ENCODE results near the gene HACD1. TPM values are rescaled to one million over a fixed set of nuclear protein-coding genes. Genes with fewer than 3 reads are reported as not detected.
A peak's percentile ranks its signal among the peaks of the same experiment; 100 is the strongest.

Gene HACD1
- total and polyA plus RNA-seq, 10 of the 15 experiments (the other 5 are each of a cell fraction or from before 2014, with no cell fraction given) = 0.22 to 1.5 (median 0.78) TPM; not detected in 1

- TF ChIP-seq SMC3 (IDR thresholded peaks at IDR 0.05; ENCODE audit: borderline replicate concordance, low read length) (no peak), TCF3 (IDR thresholded peaks at IDR 0.05; ENCODE audit: borderline replicate concordance, insufficient read depth, low read depth, low read length) (0 out of 2 replicates have a peak, but pooled peaks have one; percentile 16), IKZF1 (conservative IDR thresholded peaks at IDR 0.05) (peak; percentile 46), NBN (IDR thresholded peaks at IDR 0.05) (0 out of 2 replicates have a peak, but pooled peaks have one; percentile 18), BRCA1 (IDR thresholded peaks at IDR 0.05; ENCODE audit: low read depth, low read length) (no peak), TCF7 (IDR thresholded peaks at IDR 0.05; ENCODE audit: borderline replicate concordance) (no peak), MTA2 (IDR thresholded peaks at IDR 0.05; ENCODE audit: low read depth) (peak; percentile 71; the same call in 1 of the 2 replicates), EED (IDR thresholded peaks at IDR 0.05; ENCODE audit: low read depth) (peak; percentile 39), ZNF24 (IDR thresholded peaks at IDR 0.05) (0 out of 2 replicates have a peak, but pooled peaks have one; percentile 38), BCL11A (IDR thresholded peaks at IDR 0.05; ENCODE audit: low read depth, low read length) (peak; percentile 78; the same call in 1 of the 2 replicates), CREB1 (IDR thresholded peaks at IDR 0.05; ENCODE audit: low read depth) (peak; percentile 61; the same call in 1 of the 2 replicates), POLR2AphosphoS5 (IDR thresholded peaks at IDR 0.05; ENCODE audit: low read length) (no peak), MYB (IDR thresholded peaks at IDR 0.05; ENCODE audit: borderline replicate concordance, low read depth, low read length) (no peak), IRF4 (IDR thresholded peaks at IDR 0.05; ENCODE audit: low read depth, low read length) (peak; percentile 94), PAX8 (IDR thresholded peaks at IDR 0.05) (no peak), RB1 (IDR thresholded peaks at IDR 0.05; ENCODE audit: borderline replicate concordance) (no peak), SREBF2 (IDR thresholded peaks at IDR 0.05; ENCODE audit: low read length) (no peak), SIX5 (IDR thresholded peaks at IDR 0.05; ENCODE audit: low read depth, low read length, severe bottlenecking) (no peak), ZNF207 (IDR thresholded peaks at IDR 0.05; ENCODE audit: borderline replicate concordance) (no peak), BCLAF1 (IDR thresholded peaks at IDR 0.05) (no peak), KAT2A (conservative IDR thresholded peaks at IDR 0.05; ENCODE audit: control insufficient read depth, low read depth, low read length) (no peak), TBL1XR1 (IDR thresholded peaks at IDR 0.05; ENCODE audit: low read depth, low read length) (no peak), MTA3 (IDR thresholded peaks at IDR 0.05; ENCODE audit: borderline replicate concordance, low read length) (peak; percentile 59; the same call in 1 of the 2 replicates), YBX1 (IDR thresholded peaks at IDR 0.05) (no peak), SREBF1 (IDR thresholded peaks at IDR 0.05; ENCODE audit: low read length) (no peak), NR2C1 (IDR thresholded peaks at IDR 0.05) (no peak), SUPT20H (IDR thresholded peaks at IDR 0.05; ENCODE audit: borderline replicate concordance, control insufficient read depth, low read depth, low read length) (no peak), ETV6 (conservative IDR thresholded peaks at IDR 0.05 in 1 of 2, IDR thresholded peaks at IDR 0.05 in 1 of 2; ENCODE audit: borderline replicate concordance in 1 of 2, low read depth in 1 of 2) (peak in 1 of 2 experiments; percentile 95; a peak in 2 of 4 replicates)
- TF ChIP-seq, protein P1, sequence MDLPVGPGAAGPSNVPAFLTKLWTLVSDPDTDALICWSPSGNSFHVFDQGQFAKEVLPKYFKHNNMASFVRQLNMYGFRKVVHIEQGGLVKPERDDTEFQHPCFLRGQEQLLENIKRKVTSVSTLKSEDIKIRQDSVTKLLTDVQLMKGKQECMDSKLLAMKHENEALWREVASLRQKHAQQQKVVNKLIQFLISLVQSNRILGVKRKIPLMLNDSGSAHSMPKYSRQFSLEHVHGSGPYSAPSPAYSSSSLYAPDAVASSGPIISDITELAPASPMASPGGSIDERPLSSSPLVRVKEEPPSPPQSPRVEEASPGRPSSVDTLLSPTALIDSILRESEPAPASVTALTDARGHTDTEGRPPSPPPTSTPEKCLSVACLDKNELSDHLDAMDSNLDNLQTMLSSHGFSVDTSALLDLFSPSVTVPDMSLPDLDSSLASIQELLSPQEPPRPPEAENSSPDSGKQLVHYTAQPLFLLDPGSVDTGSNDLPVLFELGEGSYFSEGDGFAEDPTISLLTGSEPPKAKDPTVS (IDR thresholded peaks at IDR 0.05; ENCODE audit: low read depth, low read length) = no peak
These were observed 38.5 kb upstream of the HACD1 start (continued) for GRCh38 chr10:17655567-17656146.

Data from GM12878 (cell line).